WTC11 (cell line): ENCODE data around the gene PRSS1. TPM values are rescaled to one million over a fixed set of nuclear protein-coding genes. Genes with fewer than 3 reads are reported as not detected.

Experiments used
- ATAC-seq: fragments of 200-7000 bp; cut with Tn5 transposase; 2 replicates; pipeline ENCODE4 v1.10.0; 2021; ENCODE audit warnings: mild to moderate bottlenecking, moderate library complexity
- CTCF ChIA-PET: fragments of 300-600 bp; sonication (Branson Sonifier 250); formaldehyde crosslinking; loops from one replicate; lab custom pipeline; 2021; ENCODE audit warnings: antibody characterized with exemption; lab: Charles Lee
- POLR2A ChIA-PET: fragments of 350-600 bp; sonication (Branson Sonifier 250); formaldehyde crosslinking; loops from one replicate; lab custom pipeline; 2021; ENCODE audit warnings: antibody characterized with exemption; lab: Charles Lee
- DNase-seq: peaks from one replicate; pipeline ENCODE4 v3.0.0; 2021; ENCODE audit warnings: low spot score
- H3K27ac Mint-ChIP-seq: 2 replicates; pipeline ENCODE4 v1.8.0; 2021; ENCODE audit warnings: mixed read lengths
- H3K27me3 Mint-ChIP-seq: 2 replicates; pipeline ENCODE4 v1.8.0; 2021; ENCODE audit warnings: low read depth, mild to moderate bottlenecking, moderate library complexity, mixed read lengths
- H3K36me3 Mint-ChIP-seq: 2 replicates; pipeline ENCODE4 v1.8.0; 2021; ENCODE audit warnings: mixed read lengths
- H3K4me1 Mint-ChIP-seq: 2 replicates; pipeline ENCODE4 v1.8.0; 2022; ENCODE audit warnings: mixed read lengths
- H3K4me3 Mint-ChIP-seq: 2 replicates; pipeline ENCODE4 v1.8.0; 2021; ENCODE audit warnings: mild to moderate bottlenecking, moderate library complexity, mixed read lengths
- H3K9me3 Mint-ChIP-seq: 2 replicates; pipeline ENCODE4 v1.8.0; 2021; ENCODE audit warnings: mixed read lengths
- CBFB ChIP-seq: sonication (generic); formaldehyde crosslinking; IDR thresholded peaks from 2 replicates; pipeline ENCODE4 v1.8.1; 2022; ENCODE audit warnings: mild to moderate bottlenecking, low read depth, missing genetic modification reagents
- CDX4 ChIP-seq: fragments of 250-450 bp; sonication (Bioruptor Pico); IDR thresholded peaks from 2 replicates; pipeline ENCODE4 v1.9.0; 2021; ENCODE audit warnings: moderate library complexity, mild to moderate bottlenecking, inconsistent platforms, borderline replicate concordance
- ERG ChIP-seq: fragments of 250-450 bp; sonication (Bioruptor Pico); IDR thresholded peaks from 2 replicates; pipeline ENCODE4 v1.8.0; 2021; ENCODE audit warnings: mild to moderate bottlenecking
- NFYB ChIP-seq: sonication (generic); formaldehyde crosslinking; conservative IDR thresholded peaks from 2 replicates; pipeline ENCODE4 v1.8.0; 2022; ENCODE audit warnings: low read depth, missing genetic modification reagents
- SP1 ChIP-seq: sonication (generic); formaldehyde crosslinking; conservative IDR thresholded peaks from 2 replicates; pipeline ENCODE4 v1.8.1; 2022; ENCODE audit warnings: missing genetic modification reagents
- TEAD1 ChIP-seq: sonication (generic); formaldehyde crosslinking; IDR thresholded peaks from 2 replicates; pipeline ENCODE4 v1.8.0; 2022; ENCODE audit warnings: mild to moderate bottlenecking, missing genetic modification reagents
- ZNF121 ChIP-seq: sonication (generic); formaldehyde crosslinking; IDR thresholded peaks from 2 replicates; pipeline ENCODE4 v1.8.0; 2023; ENCODE audit warnings: missing genetic modification reagents
- ZNF138 ChIP-seq: sonication (generic); formaldehyde crosslinking; conservative IDR thresholded peaks from 2 replicates; pipeline ENCODE4 v1.8.1; 2022; ENCODE audit warnings: mild to moderate bottlenecking, moderate library complexity, missing genetic modification reagents
- ZNF281 ChIP-seq: sonication (generic); formaldehyde crosslinking; IDR thresholded peaks from 2 replicates; pipeline ENCODE4 v1.8.0; 2023; ENCODE audit warnings: mild to moderate bottlenecking, missing genetic modification reagents
- ZNF317 ChIP-seq: sonication (generic); formaldehyde crosslinking; IDR thresholded peaks from 2 replicates; pipeline ENCODE4 v1.8.1; 2023; ENCODE audit warnings: low read depth, mild to moderate bottlenecking, moderate library complexity, missing genetic modification reagents, borderline replicate concordance
- total RNA-seq: library from RNA; stranded (reverse); gene quantifications from 3 replicates; pipeline ENCODE4 v1.2.3, GENCODE V29; 2021
- TF ChIP-seq, protein P1 (sequence below): sonication (generic); formaldehyde crosslinking; IDR thresholded peaks from 2 replicates; pipeline ENCODE4 v1.8.0; 2022; ENCODE audit warnings: mild to moderate bottlenecking, missing genetic modification reagents

PRSS1 gene
- total RNA-seq, 1 experiment from 2014 or later, result 11.1 TPM

DNA sequence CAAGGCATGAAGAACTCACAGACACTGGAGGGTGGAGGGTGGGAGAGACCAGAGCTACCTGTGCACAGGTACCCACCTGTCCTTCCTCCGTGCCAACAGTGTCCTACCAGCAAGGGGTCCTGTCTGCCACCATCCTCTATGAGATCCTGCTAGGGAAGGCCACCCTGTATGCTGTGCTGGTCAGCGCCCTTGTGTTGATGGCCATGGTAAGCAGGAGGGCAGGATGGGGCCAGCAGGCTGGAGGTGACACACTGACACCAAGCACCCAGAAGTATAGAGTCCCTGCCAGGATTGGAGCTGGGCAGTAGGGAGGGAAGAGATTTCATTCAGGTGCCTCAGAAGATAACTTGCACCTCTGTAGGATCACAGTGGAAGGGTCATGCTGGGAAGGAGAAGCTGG lies 43.3 kb downstream of the PRSS1 start (continued):
- no peak for TF ChIP-seq ERG (CRISPR knock-in tag)
- no peak for TF ChIP-seq CBFB (CRISPR knock-in tag)
- no peak for TF ChIP-seq ZNF121

DNA sequence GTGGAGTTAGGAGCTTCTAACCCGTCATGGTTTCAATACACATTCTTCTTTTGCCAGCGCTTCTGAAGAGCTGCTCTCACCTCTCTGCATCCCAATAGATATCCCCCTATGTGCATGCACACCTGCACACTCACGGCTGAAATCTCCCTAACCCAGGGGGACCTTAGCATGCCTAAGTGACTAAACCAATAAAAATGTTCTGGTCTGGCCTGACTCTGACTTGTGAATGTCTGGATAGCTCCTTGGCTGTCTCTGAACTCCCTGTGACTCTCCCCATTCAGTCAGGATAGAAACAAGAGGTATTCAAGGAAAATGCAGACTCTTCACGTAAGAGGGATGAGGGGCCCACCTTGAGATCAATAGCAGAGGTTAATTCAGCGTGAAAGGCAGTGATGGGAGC lies 43.9 kb downstream of the PRSS1 start:
- Mint-ChIP-seq H3K4me3 (no peak overlapping the region), H3K27me3 (peaks cover 50% of the 10 kb centered on the region), H3K9me3 (no peaks in the 10 kb centered on the region), H3K4me1 (peaks cover 39% of the 10 kb centered on the region), H3K36me3 (no peaks in the 10 kb centered on the region), H3K27ac (no peak overlapping the region)
- TF ChIP-seq, protein P1, sequence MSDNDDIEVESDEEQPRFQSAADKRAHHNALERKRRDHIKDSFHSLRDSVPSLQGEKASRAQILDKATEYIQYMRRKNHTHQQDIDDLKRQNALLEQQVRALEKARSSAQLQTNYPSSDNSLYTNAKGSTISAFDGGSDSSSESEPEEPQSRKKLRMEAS (CRISPR knock-in tag), result no peak
- no peak for TF ChIP-seq ZNF138
- ATAC-seq (no peak), DNase-seq (no peak)
- POLR2A ChIA-PET, result interaction anchor here (1.1 kb wide), 1 partner anchor 17 kb away, joined by 3 read pairs; no protein-coding TSS in a partner anchor
- CTCF ChIA-PET, result interaction anchor here (1.1 to 2.8 kb wide), 9 partner anchors 8 to 259 kb away, joined by 3 to 19 read pairs (median 4); no protein-coding TSS in a partner anchor

DNA sequence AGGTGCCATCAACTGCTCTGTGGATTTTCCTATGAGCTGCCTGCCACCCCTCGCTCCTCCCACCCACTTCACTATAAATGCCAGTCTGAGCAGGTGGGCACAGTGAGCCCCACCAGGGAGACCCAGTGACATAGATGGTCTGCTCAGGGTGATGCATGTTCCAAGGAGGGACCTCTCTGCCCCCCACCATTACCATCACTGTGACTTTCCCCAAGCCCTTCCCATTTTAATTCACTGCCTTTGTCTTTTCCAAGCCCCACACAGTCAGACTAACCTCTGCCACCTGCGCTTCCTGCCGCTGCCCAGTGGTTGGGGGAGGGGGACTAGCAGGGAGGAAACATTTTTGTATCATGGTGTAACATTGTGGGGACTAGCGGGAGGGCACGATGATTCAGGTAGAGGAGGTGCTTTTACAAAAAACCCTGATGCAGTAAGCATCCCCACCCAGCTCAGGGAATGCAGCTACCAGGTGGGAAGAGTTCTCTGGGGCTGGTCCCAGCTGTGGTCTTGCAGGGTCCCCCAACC lies 46.1 kb downstream of the PRSS1 start:
- Mint-ChIP-seq H3K27me3 (peaks cover 72% of the 10 kb centered on the region), H3K4me1 (peaks cover 56% of the 10 kb centered on the region), H3K4me3 (peak overlapping the region; percentile 86), H3K36me3 (no peaks in the 10 kb centered on the region), H3K27ac (peak overlapping the region; percentile 13; the same call in 1 of the 2 replicates), H3K9me3 (no peaks in the 10 kb centered on the region)
- 0 out of 2 replicates have a peak, but pooled peaks have one; percentile 35 for TF ChIP-seq SP1
- no peak for TF ChIP-seq ZNF317
- 0 out of 2 replicates have a peak, but pooled peaks have one; percentile 18 for TF ChIP-seq TEAD1
- TF ChIP-seq ZNF281 (CRISPR knock-in tag), result peak; percentile 83; the same call in 1 of the 2 replicates
- ChIA-PET POLR2A (interaction anchor here (1.3 kb wide), 1 partner anchor 18 kb away, joined by 5 read pairs; no protein-coding TSS in a partner anchor), CTCF (interaction anchor here (1.1 to 3.8 kb wide), 8 partner anchors 9 to 420 kb away, joined by 4 to 38 read pairs (median 6); no protein-coding TSS in a partner anchor)
- peak; percentile 37 for DNase-seq
- peak; percentile 59 for ATAC-seq

DNA sequence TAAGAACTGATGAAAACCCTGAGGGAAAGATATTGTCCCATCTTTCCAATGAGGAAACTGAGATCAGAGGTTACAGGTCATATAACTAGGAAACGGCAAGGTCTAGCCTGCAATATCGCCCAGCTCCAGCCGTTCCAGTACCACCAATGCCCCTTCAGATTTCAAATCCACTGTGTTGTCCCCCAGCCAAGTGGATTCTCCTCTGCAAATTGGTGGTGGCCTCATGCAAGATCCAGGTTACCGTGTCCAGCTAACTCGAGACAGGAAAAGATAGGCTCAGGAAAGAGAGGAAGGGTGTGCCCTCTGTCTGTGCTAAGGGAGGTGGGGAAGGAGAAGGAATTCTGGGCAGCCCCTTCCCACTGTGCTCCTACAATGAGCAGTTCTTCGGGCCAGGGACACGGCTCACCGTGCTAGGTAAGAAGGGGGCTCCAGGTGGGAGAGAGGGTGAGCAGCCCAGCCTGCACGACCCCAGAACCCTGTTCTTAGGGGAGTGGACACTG lies 46.8 kb downstream of the PRSS1 start:
- TF ChIP-seq CDX4 (CRISPR knock-in tag) (no peak), NFYB (CRISPR knock-in tag) (no peak)
- TF ChIP-seq, all 79 proteins: peak for 0
- H3K4me1 Mint-ChIP-seq, result peaks cover 56% of the 10 kb centered on the region
- ATAC-seq (peak; percentile 49), DNase-seq (peak; percentile 17)
- peaks cover 78% of the 10 kb centered on the region for H3K27me3 Mint-ChIP-seq
- no peaks in the 10 kb centered on the region for H3K9me3 Mint-ChIP-seq
- no peaks in the 10 kb centered on the region for H3K36me3 Mint-ChIP-seq
- ChIA-PET POLR2A (interaction anchor here (0.9 to 1.9 kb wide), 3 partner anchors 11 to 17 kb away, joined by 3 to 5 read pairs (median 4); no protein-coding TSS in a partner anchor), CTCF (interaction anchor here (1.1 to 3.8 kb wide), 12 partner anchors 10 to 419 kb away, joined by 3 to 38 read pairs (median 6); no protein-coding TSS in a partner anchor)
- peak overlapping the region; percentile 86 for H3K4me3 Mint-ChIP-seq
- no peak overlapping the region for H3K27ac Mint-ChIP-seq
